ENCODE results near the gene PHGDH.
"Not testable (repeated sequence)": the region's sequence is repeated elsewhere in the genome, so short reads cannot be mapped to it uniquely, and the experiment has no call there.

The PHGDH gene

GRCh38 chr1:119786473-119787050 lies 74.8 kb downstream of the PHGDH start:
- DNase-seq (ENCODE audit: low read depth in 3 of 3, low spot score in 1 of 3) = not testable (repeated sequence)

GRCh38 chr1:119787776-119788175 lies 76.0 kb downstream of the PHGDH start:
- DNase-seq (ENCODE audit: low read depth in 3 of 3, low spot score in 1 of 3) = no peak

GRCh38 chr1:119790451-119791198 lies 78.9 kb downstream of the PHGDH start:
- no peak for DNase-seq (ENCODE audit: low read depth in 3 of 3, low spot score in 1 of 3)

DNA sequence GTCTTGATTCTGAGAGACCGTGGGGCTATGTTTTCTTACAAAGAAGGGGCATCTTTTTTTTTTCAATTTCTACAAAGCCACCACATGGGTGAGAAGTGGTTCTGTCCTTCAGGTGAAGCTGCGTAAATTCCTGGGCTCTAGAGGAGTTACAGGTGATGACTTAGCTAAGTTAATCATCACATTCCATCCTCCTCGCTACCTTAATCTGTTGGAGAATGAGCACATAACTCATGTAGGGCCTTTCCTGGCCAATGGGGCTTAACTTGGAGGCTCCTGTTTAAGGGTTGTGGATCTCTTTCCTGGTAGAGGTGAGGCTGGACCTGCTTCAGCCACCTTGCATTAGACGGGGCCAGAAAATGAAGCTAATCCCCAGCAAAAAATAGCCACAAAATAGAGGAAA lies 79.6 kb downstream of the PHGDH start:
- no peak for DNase-seq (ENCODE audit: low read depth in 3 of 3, low spot score in 1 of 3)

Measured in stimulated activated CD4-positive, alpha-beta T cell treated with anti-CD3 and anti-CD28 coated beads, TNF-alpha, amount 100 ng/mL, for 1 hour (primary cell).